ENCODE results near the gene RAB22A. TPM values are rescaled to one million over a fixed set of nuclear protein-coding genes. Genes with fewer than 3 reads are reported as not detected.
A peak's percentile ranks its signal among the peaks of the same experiment; 100 is the strongest.

RAB22A gene, protein sequence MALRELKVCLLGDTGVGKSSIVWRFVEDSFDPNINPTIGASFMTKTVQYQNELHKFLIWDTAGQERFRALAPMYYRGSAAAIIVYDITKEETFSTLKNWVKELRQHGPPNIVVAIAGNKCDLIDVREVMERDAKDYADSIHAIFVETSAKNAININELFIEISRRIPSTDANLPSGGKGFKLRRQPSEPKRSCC
- 11.7 and 15.4 TPM in 2 replicates for total RNA-seq

DNA sequence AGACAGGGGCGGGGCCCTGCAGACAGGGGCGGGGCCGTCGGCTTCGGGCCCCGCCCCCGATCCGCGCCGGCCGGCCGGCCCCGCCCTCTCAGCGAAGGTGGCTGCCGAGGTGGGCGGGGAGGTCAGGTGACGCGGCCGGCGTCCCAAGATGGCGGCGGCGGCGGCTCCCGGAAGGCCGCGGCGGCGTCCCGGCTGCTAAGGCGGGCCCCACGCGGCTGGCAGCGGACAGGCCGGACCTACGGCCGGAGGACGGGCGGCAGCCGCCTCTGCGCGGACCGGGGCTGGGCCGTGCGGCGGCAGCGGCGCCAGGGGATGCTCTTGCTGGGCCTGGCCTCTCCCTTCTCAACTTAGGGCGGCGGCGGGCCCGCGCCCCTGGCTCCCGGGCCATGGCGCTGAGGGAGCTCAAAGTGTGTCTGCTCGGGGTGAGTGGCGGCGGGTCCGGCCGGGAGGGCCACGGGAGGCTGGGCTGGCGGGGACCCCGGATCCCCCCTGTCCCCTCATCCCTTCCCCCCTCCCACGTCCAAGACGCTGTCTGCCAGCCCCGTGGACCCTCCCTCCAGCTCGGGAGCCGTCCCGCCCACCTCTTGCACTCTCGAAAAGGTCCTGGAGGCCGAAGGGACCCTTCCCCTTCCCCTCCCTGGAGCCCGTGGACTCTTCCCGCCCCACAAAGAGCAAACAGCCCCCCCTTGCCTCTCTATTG, at the start of gene RAB22A:
Gene RAB22A, plus strand, starts transcription at position 125 of the 700 bp plus-strand sequence. Its CDS starts 262 bp downstream, at position 387.
- peak; percentile 92 for DNase-seq

DNA sequence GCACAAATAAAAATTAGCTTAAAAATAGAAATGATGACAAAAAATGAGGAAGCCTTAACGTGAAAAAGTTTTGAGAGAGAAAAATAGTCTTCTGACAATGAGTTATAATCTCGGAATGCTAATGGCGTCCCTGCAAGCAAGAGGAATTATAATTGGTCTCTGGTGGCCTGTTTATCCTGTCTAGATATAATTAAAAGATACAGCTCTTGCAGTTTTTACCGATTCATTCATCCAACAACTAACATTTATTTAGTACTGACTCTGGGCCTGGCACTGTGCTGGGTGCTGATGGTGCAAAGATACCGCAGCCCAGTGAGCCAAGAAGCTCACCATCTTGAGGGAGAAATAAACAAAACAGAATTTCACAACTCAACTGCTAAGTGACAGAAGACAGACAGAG, 49.5 kb upstream of the RAB22A start:
- DNase-seq = no peak

DNA sequence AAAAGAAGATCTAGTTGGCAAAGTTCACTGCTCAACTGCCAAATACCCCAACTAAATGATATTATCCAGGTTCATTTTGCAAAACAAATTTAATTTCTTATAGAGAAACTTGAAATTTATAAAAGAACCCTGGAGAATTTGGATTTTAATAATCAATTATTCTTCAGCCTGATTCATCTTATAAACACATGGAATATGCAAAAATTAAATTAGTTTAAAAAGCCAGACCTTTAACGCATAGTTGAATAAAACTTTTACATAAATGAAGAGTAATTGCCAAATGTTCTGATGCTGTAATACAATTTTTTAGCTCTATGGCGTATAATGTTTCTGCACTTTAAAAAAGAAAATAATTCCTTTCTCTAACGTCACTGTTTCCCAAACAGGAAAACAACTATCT, 47.9 kb upstream of the RAB22A start:
- no peak for DNase-seq

DNA sequence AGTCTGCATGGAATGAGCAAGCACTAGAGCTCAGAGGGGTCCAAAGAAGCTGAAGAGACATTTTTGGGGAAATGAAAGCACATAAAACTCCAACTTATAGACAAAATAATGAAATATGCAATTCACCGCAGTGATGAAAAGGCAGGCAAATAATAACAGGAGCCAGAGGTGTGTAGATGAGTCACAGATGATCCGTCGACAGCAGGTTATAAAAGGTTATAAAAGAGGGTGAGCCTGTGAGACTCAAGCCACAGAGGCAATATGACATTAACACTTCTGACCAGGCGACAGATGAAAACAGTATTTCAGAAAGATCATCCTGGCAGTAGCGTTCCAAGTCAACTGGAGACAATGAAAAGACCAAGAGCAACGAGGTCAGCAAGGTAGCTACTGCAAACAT, 45.2 kb upstream of the RAB22A start:
- no peak for DNase-seq

DNA sequence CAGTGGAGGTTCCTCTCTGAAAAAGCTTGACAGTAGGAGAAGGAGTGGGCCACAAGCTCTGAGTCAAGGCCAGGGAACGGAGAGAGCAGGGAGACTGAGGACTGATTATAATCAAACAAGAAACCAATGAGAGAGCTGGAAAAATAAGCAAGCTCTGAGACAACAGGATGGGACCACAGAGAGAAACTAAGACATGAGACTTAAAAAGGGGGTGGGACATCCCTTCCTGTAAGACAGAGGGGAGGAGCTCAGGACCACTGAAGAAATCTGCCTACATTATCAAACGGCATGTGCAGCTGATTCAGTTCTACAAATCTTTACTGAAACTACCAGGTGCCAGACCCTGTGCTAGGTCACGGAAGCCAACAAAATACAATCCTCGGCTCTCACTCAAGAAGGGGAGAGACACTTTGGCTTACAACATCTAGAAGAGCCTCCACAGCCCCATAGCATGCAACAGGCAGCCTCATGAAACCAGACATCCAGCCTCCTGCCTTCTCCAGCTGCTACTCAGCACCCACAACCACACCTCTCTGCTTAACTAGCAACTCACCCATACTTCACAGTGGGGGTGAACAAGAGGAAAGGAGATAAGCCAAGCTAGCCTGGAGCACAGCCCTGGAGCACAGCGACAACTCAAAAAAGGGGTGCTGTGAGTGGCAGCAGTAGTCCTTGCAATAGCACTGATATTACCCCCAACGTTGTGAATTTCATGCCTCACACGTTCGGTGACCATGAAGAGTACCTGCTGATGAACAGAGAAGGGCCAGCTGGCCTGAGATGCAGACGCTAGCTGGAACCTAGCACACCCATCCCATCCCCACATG, 41.9 kb upstream of the RAB22A start:
- no peak for DNase-seq

DNA sequence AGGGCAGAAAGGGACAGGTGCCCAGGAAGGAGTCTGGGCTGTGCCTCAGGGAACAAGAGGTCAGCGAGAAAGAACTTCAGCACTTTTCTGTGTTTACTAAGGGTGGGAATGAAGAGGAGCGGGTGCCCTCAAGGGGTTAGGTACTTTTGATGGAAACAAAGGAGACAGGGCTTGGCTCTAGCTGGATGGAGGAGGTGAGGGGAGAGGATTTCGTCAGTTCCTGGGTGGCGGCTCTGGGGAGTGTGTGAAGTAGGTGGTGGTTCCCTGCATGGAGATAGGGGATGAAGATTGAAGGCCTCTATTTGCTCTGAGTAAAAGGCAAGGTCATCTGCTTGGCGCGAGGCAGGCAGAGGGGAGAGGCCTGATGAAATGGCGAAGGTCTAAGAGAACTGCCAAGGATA, 41.1 kb upstream of the RAB22A start:
- no peak for DNase-seq

DNA sequence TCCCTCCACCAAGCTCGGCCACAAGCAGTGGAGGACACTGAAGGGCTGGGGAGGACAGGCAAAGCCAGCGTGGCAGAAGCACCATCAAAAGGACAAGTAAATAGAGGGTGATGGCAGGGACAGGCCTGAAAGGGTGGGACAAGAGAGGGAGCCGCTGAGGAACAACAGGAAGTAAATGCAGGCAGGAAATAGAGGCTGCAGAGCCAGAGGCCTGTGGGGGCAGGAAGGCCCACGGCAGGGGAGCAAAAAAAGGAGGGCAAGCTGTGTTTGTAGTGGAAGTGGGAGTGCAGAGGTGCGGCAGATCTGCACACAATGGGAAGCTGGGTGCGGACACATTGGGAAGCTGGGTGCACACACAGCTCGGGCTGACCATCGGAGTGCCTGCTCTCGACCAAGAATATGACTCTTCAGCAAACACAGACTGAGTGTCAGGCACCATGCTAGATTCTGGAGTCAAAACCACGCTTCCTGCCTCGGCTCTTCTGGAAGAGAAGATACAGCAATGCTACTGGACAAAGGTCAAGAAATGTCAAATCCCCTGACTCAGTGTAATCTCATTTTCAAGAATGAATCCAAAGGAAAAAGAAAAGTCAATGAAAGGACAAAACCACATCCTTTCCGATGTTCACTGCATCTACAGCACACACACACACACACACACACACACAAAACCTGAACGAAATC, 40.4 kb upstream of the RAB22A start:
- peak; percentile 34 for DNase-seq

DNA sequence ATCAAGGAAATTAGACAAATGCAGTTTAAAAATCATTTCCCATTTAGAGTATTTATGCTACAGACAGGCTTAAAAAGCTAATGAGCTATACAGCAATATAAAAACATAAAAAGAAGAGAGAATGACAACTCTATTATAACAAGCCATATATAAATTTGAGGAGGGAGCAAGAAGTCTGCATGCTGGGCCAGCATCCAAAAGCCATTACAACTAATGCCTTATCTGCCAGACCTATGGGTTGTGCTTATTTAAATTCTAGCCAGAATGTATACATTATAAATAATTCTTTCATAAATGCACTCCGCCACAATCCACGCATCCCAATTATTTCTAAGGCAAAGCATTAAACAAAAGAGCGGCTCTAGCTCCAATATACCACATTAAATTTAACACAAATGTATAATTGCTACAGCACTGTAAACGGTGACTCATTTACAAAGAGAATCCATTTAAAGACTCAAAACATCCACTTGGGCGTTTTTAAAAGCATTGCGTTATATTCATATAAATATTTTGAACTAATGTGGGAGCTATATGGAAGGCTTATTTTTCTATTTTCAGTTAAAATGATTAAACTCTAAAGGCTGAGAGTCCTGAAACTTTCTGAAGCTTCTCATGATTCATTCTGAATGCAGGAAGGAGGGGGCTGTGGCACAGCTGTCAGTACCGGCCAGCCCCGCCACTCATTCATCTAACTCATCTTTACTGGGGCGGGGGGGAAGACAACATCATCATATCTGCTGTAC, 37.7 kb upstream of the RAB22A start:
- DNase-seq = no peak

DNA sequence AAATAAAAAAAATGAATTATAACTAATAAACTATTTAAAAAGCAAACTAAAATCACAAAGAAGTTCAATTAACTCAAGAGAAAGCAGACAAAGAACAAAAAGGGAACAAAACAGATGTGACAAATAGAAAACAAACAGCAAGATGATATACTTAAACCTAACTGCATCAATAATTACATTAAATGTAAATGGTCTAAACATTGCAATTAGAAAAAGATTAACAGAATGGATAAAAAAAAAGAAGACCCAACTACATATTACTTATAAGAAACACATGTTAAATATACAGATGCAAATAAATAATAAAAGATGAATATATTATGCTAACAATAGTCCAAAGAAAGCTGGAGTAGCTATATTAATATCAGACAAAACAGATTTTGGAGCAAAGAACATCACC, 35.1 kb upstream of the RAB22A start:
- DNase-seq = no peak

DNA sequence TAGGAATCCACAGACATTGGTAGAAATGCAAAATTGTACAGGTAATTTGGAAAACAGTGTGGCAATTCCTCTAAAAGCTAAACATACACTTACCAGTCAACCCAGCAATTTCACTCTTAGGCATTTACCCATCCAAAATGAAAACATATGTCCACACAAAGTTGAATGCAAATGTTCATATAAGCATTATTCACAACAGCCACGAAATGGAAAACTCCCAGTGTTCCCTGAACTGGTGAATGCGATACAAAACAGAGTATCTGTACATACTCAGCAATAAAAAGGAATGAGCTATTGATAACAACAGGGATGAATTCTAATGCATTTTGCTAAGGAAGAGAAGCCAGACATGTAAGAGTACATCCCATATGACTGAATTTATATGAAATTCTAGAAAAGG, 32.4 kb upstream of the RAB22A start:
- no peak for DNase-seq

DNA sequence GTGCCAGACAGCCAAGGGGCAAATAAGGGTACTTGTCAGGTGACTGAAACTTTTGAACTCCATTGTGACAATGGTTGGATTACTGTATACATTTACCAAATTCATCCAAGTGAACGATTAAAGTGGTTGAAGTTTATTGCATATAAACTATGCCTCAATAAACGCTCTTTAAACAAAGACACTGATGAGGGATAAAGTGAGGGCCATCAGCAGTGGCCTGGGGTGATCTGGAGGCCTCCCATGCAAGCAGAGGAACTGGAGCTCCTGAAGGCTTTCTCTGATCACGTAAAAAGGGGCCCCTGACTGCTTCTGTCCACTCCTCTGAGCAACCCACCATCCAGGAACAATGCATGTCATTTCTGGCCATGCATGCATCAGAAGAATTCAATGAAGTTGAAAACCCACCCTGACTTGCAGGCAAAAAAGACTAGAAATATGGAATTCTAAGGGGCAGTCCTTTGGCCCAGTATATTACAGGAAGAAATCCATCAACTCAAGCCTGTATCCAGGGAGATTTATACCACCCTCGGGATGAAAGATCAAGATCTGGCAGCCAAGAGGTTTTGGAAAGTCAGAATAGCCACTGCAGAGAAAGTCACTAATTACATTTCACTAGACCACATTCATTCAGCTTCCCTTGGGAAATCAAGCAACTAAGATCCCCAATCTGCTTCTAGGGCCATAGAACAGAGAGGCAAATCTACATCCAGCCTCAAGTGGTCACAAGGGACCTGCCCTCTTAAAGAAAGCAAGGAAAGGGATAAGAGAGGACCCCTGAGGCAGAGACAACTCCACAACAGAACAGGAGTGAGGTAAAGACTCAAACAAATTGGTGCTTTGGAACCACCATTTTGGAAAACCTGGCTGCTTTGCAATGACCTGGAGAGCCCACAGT, 31.7 kb upstream of the RAB22A start:
- DNase-seq = no peak

DNA sequence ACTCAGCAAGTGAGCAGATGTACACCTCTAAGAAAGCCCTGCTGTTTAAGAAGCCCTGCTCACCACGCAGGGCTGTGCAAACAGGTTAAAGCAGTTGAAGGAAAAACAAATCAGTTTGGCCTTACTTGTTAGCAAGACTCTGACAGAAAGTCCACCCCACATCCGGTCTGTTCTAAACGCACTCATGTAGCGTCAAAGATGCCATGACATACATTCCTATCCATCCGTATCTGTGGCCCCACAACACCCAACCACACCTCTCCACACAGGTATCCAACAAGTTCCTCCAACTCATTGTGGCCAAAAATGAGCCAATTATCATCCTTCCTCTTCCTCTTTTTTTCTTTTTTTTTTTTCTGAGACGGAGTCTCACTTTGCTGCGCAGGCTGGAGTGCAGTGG, 22.8 kb upstream of the RAB22A start:
- DNase-seq = no peak

DNA sequence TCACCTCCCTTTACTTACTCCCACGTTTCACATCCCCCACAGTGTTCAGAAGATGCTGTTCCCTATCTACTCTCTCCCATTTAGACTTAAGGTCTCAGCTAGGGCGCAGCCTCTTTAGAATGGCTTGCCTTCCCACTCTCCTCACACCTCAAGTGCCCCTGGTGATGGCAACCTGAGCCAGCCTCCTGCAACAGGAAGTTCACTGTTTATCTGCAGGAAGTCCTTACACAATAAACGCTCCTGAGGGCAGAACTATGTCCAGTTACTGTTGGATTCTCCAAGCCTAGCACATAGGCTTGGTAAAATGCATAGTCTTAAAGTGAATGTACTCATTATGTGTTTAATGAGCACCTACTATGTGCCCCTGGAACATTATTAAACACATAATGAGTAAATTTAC, 21.9 kb upstream of the RAB22A start:
- DNase-seq = peak; percentile 39

DNA sequence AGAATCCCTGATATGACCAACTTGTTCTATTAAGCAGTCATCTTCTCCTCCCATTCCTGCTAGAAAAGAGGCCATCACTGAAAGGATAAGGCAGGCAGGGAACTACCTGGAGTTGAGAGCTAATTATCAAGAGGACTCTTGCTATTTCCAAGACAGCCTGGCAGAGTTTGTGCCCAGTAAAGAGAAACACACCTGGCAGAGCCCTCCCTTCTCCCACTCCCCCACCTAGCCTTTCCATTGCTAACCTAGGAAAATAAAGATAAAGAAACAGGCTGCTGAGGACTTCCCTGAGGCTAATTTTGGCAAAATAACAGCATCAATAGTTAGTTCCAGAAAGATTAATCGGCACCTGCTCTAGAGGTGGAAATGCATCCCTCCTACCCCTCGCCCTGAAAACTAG, 20.4 kb upstream of the RAB22A start:
- no peak for DNase-seq

DNA sequence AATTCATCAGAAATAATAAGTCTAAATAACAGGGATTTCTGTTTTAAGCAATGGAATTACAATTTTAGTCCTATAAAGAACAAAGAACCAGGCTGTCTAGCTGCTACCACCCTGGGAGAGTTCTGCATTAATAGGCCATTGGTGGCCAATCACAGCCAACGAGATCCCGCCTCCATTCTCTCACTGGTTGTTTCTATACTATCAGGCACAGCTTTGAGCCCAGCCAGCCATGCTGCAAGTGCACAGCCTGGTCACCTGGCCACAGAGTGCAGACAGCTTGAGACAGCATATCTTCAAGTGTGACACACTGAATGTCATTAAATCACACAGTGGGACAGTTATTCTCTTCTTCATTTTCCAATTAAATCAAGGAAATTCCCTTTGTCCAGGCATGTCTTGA, 16.1 kb upstream of the RAB22A start:
- peak; percentile 18 for DNase-seq

DNA sequence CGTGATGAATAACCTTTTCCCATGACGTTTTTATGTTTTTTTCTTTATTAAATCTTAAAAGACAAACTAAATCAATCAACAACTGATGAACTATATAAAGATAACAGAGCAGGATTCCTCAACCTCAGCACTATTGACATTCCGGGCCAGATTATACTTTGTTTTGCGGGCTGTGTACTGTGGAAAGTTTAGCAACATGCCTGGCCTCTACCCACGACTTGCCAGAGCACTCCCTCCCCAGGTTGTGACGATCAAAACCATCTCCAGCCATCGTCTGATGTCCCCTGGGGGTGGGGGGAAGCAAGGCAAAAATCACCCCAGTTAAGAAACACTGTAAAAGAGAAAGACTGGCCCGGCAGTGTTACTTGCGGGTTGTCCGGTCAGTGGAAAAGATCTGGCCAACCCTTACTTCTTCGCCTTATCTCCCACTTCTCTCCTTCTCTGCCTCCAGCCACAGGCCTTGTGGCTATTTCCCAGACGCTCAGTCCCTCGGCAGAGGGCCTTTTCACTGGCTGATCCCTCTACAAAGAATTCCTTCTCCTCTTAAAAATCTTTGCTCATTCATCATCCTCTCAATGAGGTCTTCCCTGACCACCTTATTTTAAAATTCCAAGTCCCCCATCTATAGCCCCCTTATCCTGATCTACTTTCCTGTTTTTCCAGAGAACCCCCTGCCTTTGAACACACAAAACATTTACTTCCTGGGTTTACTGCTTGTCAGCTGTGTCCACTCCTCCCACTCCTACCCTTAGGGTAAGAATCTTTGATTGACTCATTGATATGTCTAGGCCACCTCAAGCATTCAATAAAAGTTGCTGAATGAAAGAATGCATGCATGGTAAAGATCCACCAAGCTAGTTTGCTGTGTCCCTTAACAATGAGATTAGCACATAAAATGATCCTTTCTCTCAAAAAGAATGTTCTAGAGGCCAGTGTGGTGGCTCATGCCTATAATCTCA, 14.7 kb upstream of the RAB22A start:
- no peak for DNase-seq

DNA sequence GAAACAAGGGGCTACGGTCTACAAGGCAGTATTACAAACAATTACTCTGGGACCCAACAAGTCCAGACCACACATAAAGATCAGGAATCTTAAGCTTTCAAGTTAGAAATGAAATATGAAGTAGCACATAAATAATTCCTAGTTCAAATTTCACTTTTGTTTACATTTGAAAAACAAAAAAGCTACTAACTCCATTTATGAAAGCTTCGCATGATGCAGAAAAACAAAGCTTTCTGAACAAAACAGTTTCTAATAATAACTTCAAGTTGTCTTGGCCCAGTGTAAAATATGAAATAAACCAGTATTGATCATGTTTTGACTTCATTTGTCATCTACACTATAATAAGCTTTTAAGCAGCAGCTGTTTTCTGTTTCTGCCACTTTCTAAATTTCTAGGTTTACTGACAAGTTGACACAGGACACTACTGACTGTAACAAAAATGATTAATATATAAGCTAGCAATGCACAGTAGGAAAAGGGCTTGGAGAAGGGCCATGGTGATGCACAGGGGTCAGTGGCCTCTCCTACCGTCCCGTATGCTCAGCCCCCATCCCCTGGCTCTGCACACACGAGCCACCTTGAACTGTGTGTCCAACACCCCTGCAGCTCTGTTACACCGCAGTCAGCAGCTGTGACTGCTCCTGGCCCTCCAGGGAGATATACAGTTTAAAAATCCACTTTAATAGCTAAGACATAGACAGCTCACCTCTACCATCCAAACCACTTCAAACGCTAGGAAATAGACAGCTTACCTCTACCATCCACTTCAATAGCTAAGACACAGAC, 13.3 kb upstream of the RAB22A start:
- DNase-seq = no peak

DNA sequence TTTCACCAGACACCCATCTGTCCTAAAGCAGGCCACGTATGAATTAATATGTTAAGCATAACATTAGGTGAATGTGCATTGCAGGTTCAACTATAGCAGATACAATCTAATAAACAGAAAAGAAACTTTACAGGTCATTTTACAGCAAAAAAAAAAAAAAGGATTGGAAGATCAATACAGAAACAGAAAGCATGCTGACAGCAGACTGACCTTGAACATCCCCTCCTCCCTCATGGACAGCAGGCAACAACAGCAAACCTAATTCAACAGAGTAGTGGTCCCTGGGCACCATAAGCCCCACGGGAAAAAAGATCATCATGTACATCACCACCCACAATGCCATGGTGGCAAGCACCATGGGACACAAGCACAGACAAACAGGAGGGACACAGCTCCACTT, 12.1 kb upstream of the RAB22A start:
- DNase-seq = no peak

DNA sequence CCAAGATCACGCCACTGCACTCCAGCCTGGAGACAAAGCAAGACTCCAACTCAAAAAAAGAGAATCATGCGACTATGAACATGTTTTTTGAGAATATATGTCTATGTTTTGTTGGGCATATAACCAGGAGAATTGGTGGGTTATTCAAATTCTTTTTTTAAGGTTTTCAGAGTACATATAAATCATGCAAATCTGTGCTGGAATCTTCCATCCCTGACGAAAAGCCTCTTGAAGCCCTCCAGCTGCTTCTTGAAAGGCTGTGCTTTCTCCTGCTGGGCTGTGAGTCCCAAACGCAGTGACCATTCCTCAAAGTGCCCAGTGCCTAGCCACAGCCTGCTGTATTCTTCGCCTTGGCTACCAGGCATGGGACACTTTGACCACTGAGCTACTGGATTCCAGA, 9.2 kb upstream of the RAB22A start:
- no peak for DNase-seq
